GM12891 (cell line): ENCODE results near the gene HOTAIR.

Source experiments
- PAX5 ChIP-seq: IDR thresholded peaks from 2 replicates; pipeline ENCODE4 v1.6.1; 2011; ENCODE audit warnings: low read length, moderate library complexity, mild to moderate bottlenecking; ENCODE audit not compliant: insufficient read depth, severe bottlenecking
- POLR2A ChIP-seq: IDR thresholded peaks from 2 replicates; pipeline ENCODE4 v1.6.1; 2011; ENCODE audit warnings: low read depth, low read length, control low read depth
- POLR2AphosphoS5 ChIP-seq: IDR thresholded peaks from 2 replicates; pipeline ENCODE4 v1.6.1; 2011; ENCODE audit warnings: low read depth, low read length, control low read depth
- POU2F2 ChIP-seq: IDR thresholded peaks from 2 replicates; pipeline ENCODE4 v1.6.1; 2011; ENCODE audit warnings: low read depth, mild to moderate bottlenecking, control low read depth, low read length, moderate library complexity
- SPI1 ChIP-seq: IDR thresholded peaks from 2 replicates; pipeline ENCODE4 v1.6.1; 2011; ENCODE audit warnings: low read depth, low read length, control low read depth
- TAF1 ChIP-seq: IDR thresholded peaks from 2 replicates; pipeline ENCODE4 v1.6.1; 2011; ENCODE audit warnings: low read depth, low read length, control low read depth

GRCh38 chr12:53970451-53970850 lies 4.3 kb downstream of the HOTAIR start:
- TF ChIP-seq POLR2A (no peak), SPI1 (no peak), TAF1 (no peak), POLR2AphosphoS5 (no peak), POU2F2 (no peak), PAX5 (no peak)
